CD4-positive, alpha-beta memory T cell (primary cell): ENCODE results near the gene EXOG. TPM values are rescaled to one million over a fixed set of nuclear protein-coding genes. Genes with fewer than 3 reads are reported as not detected.

Experiments used
- CTCF ChIA-PET: fragments of 350-600 bp; sonication (Branson Sonifier 250); formaldehyde crosslinking; loops from one replicate; lab custom pipeline; 2021; ENCODE audit warnings: inconsistent platforms; ENCODE audit not compliant: partially characterized antibody; lab: Charles Lee
- POLR2A ChIA-PET: fragments of 350-600 bp; sonication (Branson Sonifier 250); formaldehyde crosslinking; loops from one replicate; lab custom pipeline; 2021; ENCODE audit not compliant: partially characterized antibody; lab: Charles Lee
- DNase-seq, 5 donors: peaks; one replicate each; pipeline versions ENCODE4 v3.0.0 to v3.0.0-alpha.2; 2020 to 2022; ENCODE audit warnings: mixed read lengths in 1 of 5
- H3K27ac ChIP-seq: one replicate; pipeline ENCODE4 v1.7.0; 2013; ENCODE audit warnings: low read depth, low read length
- H3K27me3 ChIP-seq: 2 replicates; pipeline ENCODE4 v1.7.0; 2013; ENCODE audit warnings: mild to moderate bottlenecking, low read length, moderate library complexity; ENCODE audit not compliant: insufficient read depth
- H3K36me3 ChIP-seq: 2 replicates; pipeline ENCODE4 v1.7.0; 2013; ENCODE audit warnings: mild to moderate bottlenecking, low read length, moderate library complexity; ENCODE audit not compliant: insufficient read depth
- H3K4me1 ChIP-seq: 2 replicates; pipeline ENCODE4 v1.7.0; 2013; ENCODE audit warnings: mild to moderate bottlenecking, low read length, moderate library complexity; ENCODE audit not compliant: insufficient read depth
- H3K4me3 ChIP-seq, 2 donors: one replicate each; pipeline ENCODE4 v1.7.0; 2013; ENCODE audit warnings: low read length in 2 of 2, mild to moderate bottlenecking in 1 of 2
- H3K9me3 ChIP-seq, 2 donors: one replicate each; pipeline ENCODE4 v1.7.0; 2013; ENCODE audit warnings: low read length in 2 of 2, control low read depth in 1 of 2; ENCODE audit not compliant: control insufficient read depth in 1 of 2
- H3K27ac Mint-ChIP-seq, 7 donors: one replicate each; pipeline ENCODE4 v1.8.0; 2020 to 2021; ENCODE audit warnings: mixed read lengths in 7 of 7, mild to moderate bottlenecking in 6 of 7, inconsistent platforms in 3 of 7, moderate library complexity in 3 of 7
- H3K27me3 Mint-ChIP-seq, 2 donors: one replicate each; pipeline ENCODE4 v1.8.0; 2020 to 2021; ENCODE audit warnings: mixed read lengths in 2 of 2
- H3K36me3 Mint-ChIP-seq, 2 donors: one replicate each; pipeline ENCODE4 v1.8.0; 2020 to 2021; ENCODE audit warnings: mixed read lengths in 2 of 2, inconsistent platforms in 1 of 2, mild to moderate bottlenecking in 1 of 2
- H3K4me1 Mint-ChIP-seq, 4 donors: one replicate each; pipeline ENCODE4 v1.8.0; 2020 to 2021; ENCODE audit warnings: mixed read lengths in 4 of 4, mild to moderate bottlenecking in 1 of 4
- H3K4me3 Mint-ChIP-seq, 8 donors: one replicate each; pipeline ENCODE4 v1.8.0; 2020 to 2021; ENCODE audit warnings: mixed read lengths in 8 of 8, mild to moderate bottlenecking in 7 of 8, moderate library complexity in 6 of 8, inconsistent platforms in 3 of 8
- H3K9me3 Mint-ChIP-seq, 8 donors: one replicate each; pipeline ENCODE4 v1.8.0; 2020 to 2021; ENCODE audit warnings: mixed read lengths in 8 of 8, mild to moderate bottlenecking in 5 of 8, inconsistent platforms in 3 of 8, moderate library complexity in 1 of 8
- intact Hi-C: fragments of 100-400 bp; cut with micrococcal nuclease; formaldehyde crosslinking; loops from one replicate; pipeline ENCODE4 v1.15.1; 2023
- polyA plus RNA-seq, 2 donors: library from polyadenylated mRNA; unstranded; fragments of 300-500 nt; fragmentation: Illumina TruSeq; gene quantifications; one replicate each; pipeline ENCODE4 v1.2.3, GENCODE V29; 2021
- total RNA-seq, 2 experiments: library from RNA; stranded (reverse); gene quantifications; one replicate each; pipeline ENCODE4 v1.2.3, GENCODE V29; 2021

Gene EXOG
- total and polyA plus RNA-seq, 4 experiments from 2014 or later, result 2.6 to 33.3 (median 21.4) TPM

DNA sequence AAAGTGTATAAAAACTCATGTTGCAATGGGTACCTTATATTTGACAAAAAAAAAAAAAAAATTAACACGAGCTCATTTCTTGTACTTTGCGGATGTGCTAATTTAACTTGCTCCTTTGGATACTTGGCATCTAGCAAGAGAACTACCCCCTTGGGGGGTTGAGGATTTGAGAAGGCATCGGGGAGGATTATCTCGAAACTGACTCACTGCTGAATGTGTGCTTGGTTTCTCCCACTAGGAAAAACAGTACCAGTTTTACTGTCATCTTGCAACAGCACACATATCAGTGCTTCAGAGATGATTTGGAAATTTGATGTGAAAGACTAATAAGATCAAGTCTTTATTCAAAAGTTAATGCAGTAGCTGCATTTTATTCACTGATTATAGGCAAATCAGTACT, 891 bp downstream of the EXOG start:
- Histone ChIP-seq H3K9me3 (no peaks in the 10 kb centered on the region), H3K4me3 (peak overlapping the region in 1 of 2 donors; percentile 87), H3K36me3 (peaks cover 5% of the 10 kb centered on the region), H3K27ac (no peak overlapping the region), H3K4me1 (peaks cover 15% of the 10 kb centered on the region), H3K27me3 (no peaks in the 10 kb centered on the region)
- Mint-ChIP-seq H3K27ac (peak overlapping the region in 6 of 7 donors; percentile 75 to 93 (median 85)), H3K27me3 (no peaks in the 10 kb centered on the region), H3K4me1 (peaks cover 13 to 29% (median 16%) of the 10 kb centered on the region in 4 donors), H3K9me3 (no peaks in the 10 kb centered on the region), H3K36me3 (peaks cover 10 to 24% of the 10 kb centered on the region in 2 donors), H3K4me3 (peak overlapping the region; percentile 89 to 99 (median 94))
- POLR2A ChIA-PET, result interaction anchor here (0.7 to 1.8 kb wide), 9 partner anchors 10 to 553 kb away, joined by 3 to 13 read pairs (median 7); no protein-coding TSS in a partner anchor
- intact Hi-C loops, result loop anchor here (2.0 to 10.0 kb wide), 4 partner anchors 150 to 888 kb away; partner anchors contain the start of genes ACAA1, SLC25A38 and XYLB
- CTCF ChIA-PET, result interaction anchor here (0.8 to 9.8 kb wide), 18 partner anchors 10 to 503 kb away, joined by 3 to 155 read pairs (median 6); partner anchors contain the start of genes OXSR1 and XYLB
- no peak for DNase-seq

DNA sequence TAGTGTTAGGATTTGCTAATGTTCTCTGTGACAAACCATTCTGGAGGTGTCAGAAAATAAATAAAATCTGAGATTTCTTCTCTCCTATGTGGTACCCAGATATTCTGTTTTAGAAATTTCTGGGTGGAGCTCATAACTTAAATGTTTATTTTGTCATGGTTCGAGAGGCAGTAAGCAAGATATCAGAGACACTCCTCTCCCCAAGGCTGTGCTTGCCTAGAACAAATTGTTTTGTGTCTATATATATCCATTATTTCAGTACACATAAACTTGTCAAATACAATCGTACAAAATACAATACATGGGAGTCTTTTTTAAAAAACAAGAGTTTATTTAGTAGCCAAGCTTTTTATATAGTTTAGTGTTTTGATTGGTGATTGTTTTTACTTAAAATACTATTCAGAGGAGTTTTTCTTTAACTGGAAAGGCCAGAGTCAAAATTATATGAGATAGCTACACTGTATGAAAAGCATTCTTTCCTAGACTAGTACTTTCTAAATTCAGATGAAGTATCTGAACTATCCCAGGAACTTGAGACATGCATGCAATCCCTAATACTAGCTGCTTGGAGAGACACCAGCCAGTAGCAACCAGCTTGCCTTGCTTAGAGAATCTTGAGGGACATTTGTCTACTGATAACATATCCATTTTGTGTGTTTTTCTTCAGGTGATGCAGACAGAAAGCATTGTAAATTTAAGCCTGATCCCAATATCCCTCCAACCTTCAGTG, 4.7 kb downstream of the EXOG start:
- CTCF ChIA-PET, result interaction anchor here (0.6 to 9.8 kb wide), 8 partner anchors 8 to 247 kb away, joined by 3 to 155 read pairs (median 4); no protein-coding TSS in a partner anchor
- H3K36me3 Mint-ChIP-seq, result peaks cover 23 to 43% of the 10 kb centered on the region in 2 donors
- peak overlapping the region in 1 of 7 donors; percentile 6 for H3K27ac Mint-ChIP-seq
- no peak overlapping the region for H3K4me3 Mint-ChIP-seq
- no peak overlapping the region for H3K27ac ChIP-seq
- intact Hi-C loops, result no loop called here
- POLR2A ChIA-PET, result interaction anchor here (1.5 kb wide), 1 partner anchor 18 kb away, joined by 5 read pairs; no protein-coding TSS in a partner anchor
- peaks cover 11% of the 10 kb centered on the region for H3K4me1 ChIP-seq
- no peaks in the 10 kb centered on the region for H3K27me3 Mint-ChIP-seq
- DNase-seq, result no peak
- H3K4me3 ChIP-seq, result no peak overlapping the region
- H3K4me1 Mint-ChIP-seq, result peaks cover 13 to 28% (median 16%) of the 10 kb centered on the region in 4 donors
- H3K27me3 ChIP-seq, result no peaks in the 10 kb centered on the region
- peaks cover 5% of the 10 kb centered on the region for H3K36me3 ChIP-seq
- no peaks in the 10 kb centered on the region for H3K9me3 Mint-ChIP-seq
- no peaks in the 10 kb centered on the region for H3K9me3 ChIP-seq

DNA sequence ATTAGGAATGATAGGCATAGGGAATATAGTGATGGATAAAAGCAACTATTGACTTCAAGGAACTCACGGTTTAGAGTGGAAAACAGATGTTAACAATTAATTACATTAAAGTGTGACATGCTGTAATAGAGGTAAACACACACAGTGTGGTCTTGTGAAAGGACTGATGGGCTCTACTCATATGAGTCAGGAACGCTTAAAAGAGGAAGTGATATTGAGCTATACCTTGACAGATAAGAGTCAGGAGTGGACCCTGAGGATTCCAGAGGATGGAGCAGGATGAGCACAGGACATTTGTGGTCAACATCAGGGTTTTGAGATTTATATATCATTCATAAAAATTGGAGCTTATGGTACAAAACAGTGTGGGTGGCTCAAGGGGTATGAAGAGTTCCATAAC, 11.0 kb downstream of the EXOG start:
- DNase-seq, result no peak
- no peaks in the 10 kb centered on the region for H3K4me1 Mint-ChIP-seq
- H3K27ac Mint-ChIP-seq, result peak overlapping the region in 3 of 7 donors; percentile 0 to 31 (median 14)
- H3K27ac ChIP-seq, result no peak overlapping the region
- intact Hi-C loops, result loop anchor here (5.0 kb wide), 1 partner anchor 540 kb away; no protein-coding TSS in a partner anchor
- no peaks in the 10 kb centered on the region for H3K9me3 ChIP-seq
- H3K27me3 ChIP-seq, result no peaks in the 10 kb centered on the region
- no peaks in the 10 kb centered on the region for H3K4me1 ChIP-seq
- CTCF ChIA-PET, result interaction anchor here (1.4 to 3.4 kb wide), 4 partner anchors 11 to 781 kb away, joined by 3 to 16 read pairs (median 12); partner anchors contain the start of gene EXOG
- no peak overlapping the region for H3K4me3 ChIP-seq
- POLR2A ChIA-PET, result interaction anchor here (2.5 kb wide), 1 partner anchor 11 kb away, joined by 7 read pairs; the partner anchor contains the start of gene EXOG
- H3K36me3 Mint-ChIP-seq, result peaks cover 29 to 52% of the 10 kb centered on the region in 2 donors
- H3K4me3 Mint-ChIP-seq, result no peak overlapping the region
- H3K27me3 Mint-ChIP-seq, result no peaks in the 10 kb centered on the region
- peaks cover 5% of the 10 kb centered on the region for H3K36me3 ChIP-seq
- H3K9me3 Mint-ChIP-seq, result no peaks in the 10 kb centered on the region

DNA sequence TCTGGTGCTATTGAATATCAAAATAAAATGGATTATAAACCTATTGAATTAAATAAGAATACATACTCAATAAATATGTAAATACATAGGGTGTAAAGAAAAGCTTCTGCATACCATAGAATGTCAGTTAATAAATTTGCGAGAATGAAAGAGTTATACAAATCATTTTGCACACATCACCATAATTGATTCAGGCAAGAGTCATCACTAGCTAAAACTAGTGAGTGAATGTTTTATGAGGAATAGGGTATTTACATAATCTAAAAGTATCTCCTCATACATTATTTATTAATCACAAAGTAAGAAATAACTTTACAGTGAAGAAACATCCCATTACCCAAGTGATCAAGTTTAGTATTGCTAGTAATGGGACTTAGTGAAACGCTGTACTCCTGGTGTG, 13.6 kb downstream of the EXOG start:
- peaks cover 26 to 45% of the 10 kb centered on the region in 2 donors for H3K36me3 Mint-ChIP-seq
- POLR2A ChIA-PET, result interaction anchor here (0.8 to 1.2 kb wide), 2 partner anchors 9 to 13 kb away, joined by 3 to 4 read pairs; no protein-coding TSS in a partner anchor
- H3K36me3 ChIP-seq, result peaks cover 5% of the 10 kb centered on the region

GRCh38 chr3:38510631-38511030, 14.5 kb downstream of the EXOG start:
- H3K4me3 Mint-ChIP-seq, result no peak overlapping the region
- no peaks in the 10 kb centered on the region for H3K4me1 Mint-ChIP-seq
- Histone ChIP-seq H3K27me3 (no peaks in the 10 kb centered on the region), H3K27ac (no peak overlapping the region), H3K4me1 (no peaks in the 10 kb centered on the region), H3K9me3 (no peaks in the 10 kb centered on the region), H3K36me3 (peaks cover 5% of the 10 kb centered on the region), H3K4me3 (no peak overlapping the region)
- H3K27ac Mint-ChIP-seq, result no peak overlapping the region
- DNase-seq, result no peak
- H3K36me3 Mint-ChIP-seq, result peaks cover 28 to 46% of the 10 kb centered on the region in 2 donors
- intact Hi-C loops, result no loop called here
- no peaks in the 10 kb centered on the region for H3K27me3 Mint-ChIP-seq
- ChIA-PET POLR2A (interaction anchor here (1.1 to 1.2 kb wide), 2 partner anchors 9 to 138 kb away, joined by 3 read pairs; partner anchors contain the start of gene SCN5A), CTCF (interaction anchor here (0.8 to 3.5 kb wide), 5 partner anchors 10 to 164 kb away, joined by 3 to 45 read pairs (median 5); partner anchors contain the start of genes EXOG and XYLB)
- H3K9me3 Mint-ChIP-seq, result no peaks in the 10 kb centered on the region

More for the DNA sequence above, 13.6 kb downstream of the EXOG start:
- intact Hi-C loops, result loop anchor here (5.0 kb wide), 1 partner anchor 538 kb away; no protein-coding TSS in a partner anchor
- Mint-ChIP-seq H3K4me1 (no peaks in the 10 kb centered on the region), H3K27me3 (no peaks in the 10 kb centered on the region), H3K4me3 (no peak overlapping the region), H3K9me3 (no peaks in the 10 kb centered on the region), H3K27ac (no peak overlapping the region)
- no peaks in the 10 kb centered on the region for H3K4me1 ChIP-seq
- no peak for DNase-seq
- H3K4me3 ChIP-seq, result no peak overlapping the region
- H3K9me3 ChIP-seq, result no peaks in the 10 kb centered on the region
- H3K27ac ChIP-seq, result no peak overlapping the region
- CTCF ChIA-PET, result interaction anchor here (0.8 to 3.5 kb wide), 5 partner anchors 10 to 163 kb away, joined by 3 to 45 read pairs (median 6); partner anchors contain the start of genes EXOG and XYLB
- no peaks in the 10 kb centered on the region for H3K27me3 ChIP-seq

GRCh38 chr3:38511546-38511945, 15.4 kb downstream of the EXOG start:
- Mint-ChIP-seq H3K27ac (peak overlapping the region in 2 of 7 donors; percentile 2 to 6), H3K36me3 (peaks cover 34 to 42% of the 10 kb centered on the region in 2 donors), H3K4me3 (no peak overlapping the region), H3K4me1 (peaks cover 0 to under 1% (median 0%) of the 10 kb centered on the region in 4 donors), H3K9me3 (no peaks in the 10 kb centered on the region), H3K27me3 (no peaks in the 10 kb centered on the region)
- Histone ChIP-seq H3K27me3 (no peaks in the 10 kb centered on the region), H3K4me1 (no peaks in the 10 kb centered on the region), H3K9me3 (no peaks in the 10 kb centered on the region), H3K4me3 (no peak overlapping the region), H3K27ac (no peak overlapping the region), H3K36me3 (peaks cover 5% of the 10 kb centered on the region)
- intact Hi-C loops, result no loop called here
- POLR2A ChIA-PET, result interaction anchor here (1.1 kb wide), 1 partner anchor 137 kb away, joined by 3 read pairs; the partner anchor contains the start of gene SCN5A
- no peak for DNase-seq
- CTCF ChIA-PET, result interaction anchor here (3.5 kb wide), 1 partner anchor 10 kb away, joined by 45 read pairs; no protein-coding TSS in a partner anchor
